Hepatocyte (in vitro differentiated cells): ENCODE data around the gene OR2T34.

Experiments used
- CTCF ChIP-seq: fragments of 200-600 bp; sonication (generic); IDR thresholded peaks from 2 replicates; pipeline ENCODE4 v1.5.1; 2016; ENCODE audit warnings: antibody characterized with exemption, mild to moderate bottlenecking; ENCODE audit not compliant: poor library complexity
- EZH2 ChIP-seq: fragments of 200-600 bp; sonication (generic); IDR thresholded peaks from 2 replicates; pipeline ENCODE4 v1.6.1; 2016; ENCODE audit warnings: antibody characterized with exemption, mild to moderate bottlenecking, borderline replicate concordance
- EZH2phosphoT487 ChIP-seq: fragments of 200-600 bp; sonication (generic); IDR thresholded peaks from one replicate; pipeline ENCODE4 v1.6.1; 2018; ENCODE audit warnings: antibody characterized with exemption, mild to moderate bottlenecking, low read depth, moderate library complexity; ENCODE audit not compliant: unreplicated experiment, severe bottlenecking

- no peak for TF ChIP-seq EZH2
- no peak for TF ChIP-seq CTCF
- TF ChIP-seq EZH2phosphoT487: no peak
These were observed 22.1 kb upstream of the OR2T34 start for GRCh38 chr1:248596615-248597014.
